ENCODE results near the gene DLGAP1. TPM values are rescaled to one million over a fixed set of nuclear protein-coding genes. Genes with fewer than 3 reads are reported as not detected.

The DLGAP1 gene
- total RNA-seq, 2 experiments from 2014 or later: not detected

GRCh38 chr18:3791238-3791637 lies 663.9 kb downstream of the DLGAP1 start:
- POLR2A ChIA-PET: no interaction called here
- H3K4me1 Mint-ChIP-seq: no peaks in the 10 kb centered on the region

GRCh38 chr18:3790703-3791102 lies 664.4 kb downstream of the DLGAP1 start:
- no peak for ATAC-seq (ENCODE audit: low read depth)
- Mint-ChIP-seq H3K4me1 (no peaks in the 10 kb centered on the region), H3K36me3 (no peaks in the 10 kb centered on the region), H3K9me3 (no peaks in the 10 kb centered on the region), H3K27ac (no peak overlapping the region), H3K27me3 (peaks cover 8% of the 10 kb centered on the region), H3K4me3 (no peak overlapping the region)
- POLR2A ChIA-PET: no interaction called here
- no peak for DNase-seq

More at GRCh38 chr18:3791238-3791637, 663.9 kb downstream of the DLGAP1 start:
- Mint-ChIP-seq H3K27me3 (peaks cover 9% of the 10 kb centered on the region), H3K4me3 (no peak overlapping the region), H3K36me3 (no peaks in the 10 kb centered on the region), H3K27ac (no peak overlapping the region), H3K9me3 (no peaks in the 10 kb centered on the region)
- ATAC-seq (ENCODE audit: low read depth) (no peak), DNase-seq (no peak)

- Mint-ChIP-seq H3K36me3 (no peaks in the 10 kb centered on the region), H3K9me3 (no peaks in the 10 kb centered on the region), H3K4me3 (no peak overlapping the region), H3K4me1 (no peaks in the 10 kb centered on the region), H3K27ac (no peak overlapping the region), H3K27me3 (peaks cover 10% of the 10 kb centered on the region)
- POLR2A ChIA-PET: no interaction called here
- DNase-seq (no peak), ATAC-seq (ENCODE audit: low read depth) (no peak)
These were observed 665.6 kb downstream of the DLGAP1 start for GRCh38 chr18:3789525-3789924.

GRCh38 chr18:3784949-3785348 lies 670.2 kb downstream of the DLGAP1 start:
- ATAC-seq (ENCODE audit: low read depth) (no peak), DNase-seq (no peak)
- POLR2A ChIA-PET: no interaction called here
- Mint-ChIP-seq H3K27me3 (peaks cover 7% of the 10 kb centered on the region), H3K4me3 (no peak overlapping the region), H3K4me1 (no peaks in the 10 kb centered on the region), H3K27ac (no peak overlapping the region), H3K36me3 (no peaks in the 10 kb centered on the region), H3K9me3 (no peaks in the 10 kb centered on the region)

- Mint-ChIP-seq H3K27me3 (peaks cover 5% of the 10 kb centered on the region), H3K36me3 (no peaks in the 10 kb centered on the region), H3K27ac (no peak overlapping the region), H3K4me3 (no peak overlapping the region), H3K4me1 (no peaks in the 10 kb centered on the region), H3K9me3 (no peaks in the 10 kb centered on the region)
- POLR2A ChIA-PET: no interaction called here
- ATAC-seq (ENCODE audit: low read depth): no peak
- no peak for DNase-seq
These were observed 672.2 kb downstream of the DLGAP1 start for GRCh38 chr18:3782901-3783300.

- peaks cover 2% of the 10 kb centered on the region for H3K27me3 Mint-ChIP-seq
- DNase-seq (no peak), ATAC-seq (ENCODE audit: low read depth) (no peak)
- H3K9me3 Mint-ChIP-seq: no peaks in the 10 kb centered on the region
- H3K27ac Mint-ChIP-seq: no peak overlapping the region
- H3K36me3 Mint-ChIP-seq: no peaks in the 10 kb centered on the region
- H3K4me3 Mint-ChIP-seq: no peak overlapping the region
- no peaks in the 10 kb centered on the region for H3K4me1 Mint-ChIP-seq
- POLR2A ChIA-PET: no interaction called here
These were observed 677.4 kb downstream of the DLGAP1 start for GRCh38 chr18:3777719-3778118.

DNA sequence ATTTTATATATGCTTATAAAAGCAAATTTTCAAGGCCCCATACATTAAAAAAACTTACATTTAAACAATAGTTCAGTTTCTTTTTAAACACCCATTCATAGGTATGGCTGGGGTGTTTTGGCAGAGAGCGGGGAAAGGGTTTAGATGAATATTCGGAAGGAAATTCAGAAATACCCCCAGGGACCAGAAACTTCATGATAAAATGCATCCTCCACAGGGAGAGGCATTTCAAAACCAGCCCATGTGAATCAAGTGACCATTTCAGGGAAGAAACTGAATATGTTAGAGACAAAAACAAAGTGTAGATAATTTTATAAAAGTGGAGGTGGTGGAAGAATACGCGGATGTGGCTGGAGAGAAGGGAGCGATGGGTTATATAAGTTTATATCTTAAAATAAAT lies 678.0 kb downstream of the DLGAP1 start:
- H3K4me1 Mint-ChIP-seq: peaks cover under 1% of the 10 kb centered on the region
- ATAC-seq (ENCODE audit: low read depth): no peak
- H3K27me3 Mint-ChIP-seq: peaks cover 2% of the 10 kb centered on the region
- POLR2A ChIA-PET: no interaction called here
- H3K36me3 Mint-ChIP-seq: no peaks in the 10 kb centered on the region
- no peak overlapping the region for H3K4me3 Mint-ChIP-seq
- no peaks in the 10 kb centered on the region for H3K9me3 Mint-ChIP-seq
- no peak overlapping the region for H3K27ac Mint-ChIP-seq
- no peak for DNase-seq

GRCh38 chr18:3775996-3776395 lies 679.1 kb downstream of the DLGAP1 start:
- POLR2A ChIA-PET: no interaction called here
- peaks cover 8% of the 10 kb centered on the region for H3K4me1 Mint-ChIP-seq
- no peaks in the 10 kb centered on the region for H3K36me3 Mint-ChIP-seq
- no peak for DNase-seq
- H3K27ac Mint-ChIP-seq: no peak overlapping the region
- ATAC-seq (ENCODE audit: low read depth): no peak
- H3K27me3 Mint-ChIP-seq: peaks cover 5% of the 10 kb centered on the region
- H3K9me3 Mint-ChIP-seq: no peaks in the 10 kb centered on the region
- no peak overlapping the region for H3K4me3 Mint-ChIP-seq

DNA sequence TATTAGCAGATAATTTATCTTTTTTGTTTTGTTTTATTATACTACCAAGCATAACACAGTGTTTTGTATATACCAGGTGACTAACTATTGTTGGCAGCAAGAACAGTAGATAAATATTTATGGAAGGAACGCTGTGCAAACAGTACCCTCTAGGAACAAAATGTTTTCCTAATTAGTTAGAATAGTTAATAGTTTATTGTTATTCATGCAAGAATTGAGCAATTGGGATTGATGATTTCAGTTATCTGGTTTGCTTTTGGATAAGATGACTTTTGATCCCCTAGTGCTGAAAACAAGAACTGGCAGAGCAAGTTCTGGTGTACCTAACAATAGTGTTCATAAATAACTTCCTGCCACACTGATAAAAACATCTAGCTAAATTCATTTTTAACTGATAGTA lies 681.8 kb downstream of the DLGAP1 start:
- Mint-ChIP-seq H3K4me3 (no peak overlapping the region), H3K4me1 (peaks cover 9% of the 10 kb centered on the region), H3K27ac (no peak overlapping the region), H3K27me3 (peaks cover 11% of the 10 kb centered on the region), H3K9me3 (no peaks in the 10 kb centered on the region), H3K36me3 (no peaks in the 10 kb centered on the region)
- DNase-seq (no peak), ATAC-seq (ENCODE audit: low read depth) (no peak)
- POLR2A ChIA-PET: no interaction called here

- H3K36me3 Mint-ChIP-seq: no peaks in the 10 kb centered on the region
- POLR2A ChIA-PET: no interaction called here
- no peaks in the 10 kb centered on the region for H3K9me3 Mint-ChIP-seq
- DNase-seq (peak; percentile 93), ATAC-seq (ENCODE audit: low read depth) (peak; percentile 99)
- H3K27ac Mint-ChIP-seq: peak overlapping the region; percentile 22
- H3K27me3 Mint-ChIP-seq: peaks cover 14% of the 10 kb centered on the region
- peak overlapping the region; percentile 65 for H3K4me3 Mint-ChIP-seq
- H3K4me1 Mint-ChIP-seq: peaks cover 9% of the 10 kb centered on the region
These were observed 683.8 kb downstream of the DLGAP1 start for GRCh38 chr18:3771121-3771971.

- no peaks in the 10 kb centered on the region for H3K36me3 Mint-ChIP-seq
- H3K27ac Mint-ChIP-seq: no peak overlapping the region
These were observed 693.8 kb downstream of the DLGAP1 start for GRCh38 chr18:3761266-3761665.

GRCh38 chr18:3760741-3761140 lies 694.4 kb downstream of the DLGAP1 start:
- Mint-ChIP-seq H3K36me3 (no peaks in the 10 kb centered on the region), H3K27me3 (peaks cover 6% of the 10 kb centered on the region), H3K9me3 (peaks cover 6% of the 10 kb centered on the region), H3K4me3 (no peak overlapping the region), H3K27ac (no peak overlapping the region), H3K4me1 (no peaks in the 10 kb centered on the region)
- no peak for DNase-seq
- POLR2A ChIA-PET: no interaction called here
- no peak for ATAC-seq (ENCODE audit: low read depth)

More at GRCh38 chr18:3761266-3761665, 693.8 kb downstream of the DLGAP1 start:
- H3K4me1 Mint-ChIP-seq: no peaks in the 10 kb centered on the region
- ATAC-seq (ENCODE audit: low read depth) (no peak), DNase-seq (no peak)
- peaks cover 6% of the 10 kb centered on the region for H3K9me3 Mint-ChIP-seq
- no peak overlapping the region for H3K4me3 Mint-ChIP-seq
- peaks cover 8% of the 10 kb centered on the region for H3K27me3 Mint-ChIP-seq
- POLR2A ChIA-PET: no interaction called here

GRCh38 chr18:3759099-3759498 lies 696.0 kb downstream of the DLGAP1 start:
- no peak for ATAC-seq (ENCODE audit: low read depth)
- Mint-ChIP-seq H3K27ac (no peak overlapping the region), H3K4me3 (no peak overlapping the region), H3K9me3 (peaks cover 5% of the 10 kb centered on the region), H3K36me3 (no peaks in the 10 kb centered on the region), H3K27me3 (peaks cover 3% of the 10 kb centered on the region), H3K4me1 (no peaks in the 10 kb centered on the region)
- POLR2A ChIA-PET: no interaction called here
- DNase-seq: no peak

- H3K9me3 Mint-ChIP-seq: peaks cover 5% of the 10 kb centered on the region
- no peak for DNase-seq
- H3K4me3 Mint-ChIP-seq: no peak overlapping the region
- H3K27ac Mint-ChIP-seq: no peak overlapping the region
- H3K36me3 Mint-ChIP-seq: no peaks in the 10 kb centered on the region
- H3K27me3 Mint-ChIP-seq: peaks cover 3% of the 10 kb centered on the region
- H3K4me1 Mint-ChIP-seq: no peaks in the 10 kb centered on the region
- no peak for ATAC-seq (ENCODE audit: low read depth)
- POLR2A ChIA-PET: no interaction called here
These were observed 696.6 kb downstream of the DLGAP1 start for GRCh38 chr18:3758531-3758930.
